NCI-H146 treated with DMSO at 0.1 percent for 48 hours (cell line): Measurements from ENCODE around the gene C2CD2.

Experiments used
- DNase-seq: peaks from one replicate; lab custom pipeline; 2025; ENCODE audit not compliant: unreplicated experiment; lab: John Stamatoyannopoulos, UW

C2CD2 gene

GRCh38 chr21:41868062-41868710 is 85.6 kb downstream of the C2CD2 start:
- DNase-seq, result no peak

- no peak for DNase-seq
Measured at GRCh38 chr21:41867313-41867712, 86.5 kb downstream of the C2CD2 start.

- DNase-seq, result no peak
Measured at GRCh38 chr21:41866274-41866809, 87.5 kb downstream of the C2CD2 start.

- no peak for DNase-seq
Measured at GRCh38 chr21:41865002-41865777, 88.6 kb downstream of the C2CD2 start.

GRCh38 chr21:41864311-41865001 is 89.4 kb downstream of the C2CD2 start:
- DNase-seq, result no peak

GRCh38 chr21:41863439-41863740 is 90.4 kb downstream of the C2CD2 start:
- DNase-seq, result no peak

GRCh38 chr21:41861987-41862386 is 91.8 kb downstream of the C2CD2 start:
- DNase-seq, result no peak

- DNase-seq, result no peak
Measured at GRCh38 chr21:41861255-41861654, 92.6 kb downstream of the C2CD2 start.

- no peak for DNase-seq
Measured at GRCh38 chr21:41859297-41859980, 94.4 kb downstream of the C2CD2 start.

GRCh38 chr21:41858466-41859296 is 95.1 kb downstream of the C2CD2 start:
- no peak for DNase-seq

- no peak for DNase-seq
Measured at GRCh38 chr21:41857771-41858300, 96.0 kb downstream of the C2CD2 start.

- no peak for DNase-seq
Measured at GRCh38 chr21:41856572-41856971, 97.2 kb downstream of the C2CD2 start.

GRCh38 chr21:41854426-41854995 is 99.3 kb downstream of the C2CD2 start:
- no peak for DNase-seq

GRCh38 chr21:41852929-41853320 is 100.9 kb downstream of the C2CD2 start:
- no peak for DNase-seq

GRCh38 chr21:41852151-41852928 is 101.5 kb downstream of the C2CD2 start:
- DNase-seq, result no peak

- DNase-seq, result peak; percentile 17
Measured at GRCh38 chr21:41851090-41851790, 102.6 kb downstream of the C2CD2 start.

- DNase-seq, result no peak
Measured at GRCh38 chr21:41850085-41850484, 103.7 kb downstream of the C2CD2 start.

- DNase-seq, result no peak
Measured at GRCh38 chr21:41848958-41849580, 104.7 kb downstream of the C2CD2 start.
